HG02852 (cell line): ENCODE results near the gene TPCN1.

Experiments used
- ATAC-seq: cut with Tn5 transposase; IDR thresholded peaks from one replicate; pipeline ENCODE4 v1.9.1; 2021; ENCODE audit warnings: mild to moderate bottlenecking, moderate library complexity; ENCODE audit not compliant: unreplicated experiment

The TPCN1 gene

GRCh38 chr12:113239811-113240331, 18.6 kb downstream of the TPCN1 start:
- no peak for ATAC-seq

GRCh38 chr12:113240395-113240794, 19.1 kb downstream of the TPCN1 start:
- ATAC-seq = no peak

- no peak for ATAC-seq
These were observed 20.1 kb downstream of the TPCN1 start for GRCh38 chr12:113241191-113242025.

GRCh38 chr12:113242026-113242418, 20.8 kb downstream of the TPCN1 start:
- no peak for ATAC-seq

DNA sequence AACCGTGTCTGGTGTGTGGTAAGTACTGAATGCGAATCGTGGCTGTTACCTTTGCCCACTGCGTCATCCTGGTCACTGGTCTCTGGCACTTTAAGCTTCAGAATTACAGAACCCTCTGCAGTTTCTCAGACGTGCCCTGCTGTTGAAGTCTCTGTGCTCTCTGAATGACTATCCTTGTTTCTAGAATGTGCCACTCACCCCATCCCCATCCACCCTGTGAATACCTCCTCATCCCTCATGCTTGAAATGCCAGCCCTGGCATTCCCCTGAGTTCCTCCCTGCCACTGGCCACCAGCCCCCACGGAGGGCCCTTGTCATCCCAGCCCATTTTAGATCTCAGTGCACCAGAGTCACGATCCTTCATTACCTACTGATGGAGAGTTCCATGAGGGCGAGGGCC, 21.3 kb downstream of the TPCN1 start:
- ATAC-seq = no peak

- ATAC-seq = no peak
These were observed 22.8 kb downstream of the TPCN1 start for GRCh38 chr12:113244047-113244460.

- ATAC-seq = no peak
These were observed 23.3 kb downstream of the TPCN1 start for GRCh38 chr12:113244478-113244958.

DNA sequence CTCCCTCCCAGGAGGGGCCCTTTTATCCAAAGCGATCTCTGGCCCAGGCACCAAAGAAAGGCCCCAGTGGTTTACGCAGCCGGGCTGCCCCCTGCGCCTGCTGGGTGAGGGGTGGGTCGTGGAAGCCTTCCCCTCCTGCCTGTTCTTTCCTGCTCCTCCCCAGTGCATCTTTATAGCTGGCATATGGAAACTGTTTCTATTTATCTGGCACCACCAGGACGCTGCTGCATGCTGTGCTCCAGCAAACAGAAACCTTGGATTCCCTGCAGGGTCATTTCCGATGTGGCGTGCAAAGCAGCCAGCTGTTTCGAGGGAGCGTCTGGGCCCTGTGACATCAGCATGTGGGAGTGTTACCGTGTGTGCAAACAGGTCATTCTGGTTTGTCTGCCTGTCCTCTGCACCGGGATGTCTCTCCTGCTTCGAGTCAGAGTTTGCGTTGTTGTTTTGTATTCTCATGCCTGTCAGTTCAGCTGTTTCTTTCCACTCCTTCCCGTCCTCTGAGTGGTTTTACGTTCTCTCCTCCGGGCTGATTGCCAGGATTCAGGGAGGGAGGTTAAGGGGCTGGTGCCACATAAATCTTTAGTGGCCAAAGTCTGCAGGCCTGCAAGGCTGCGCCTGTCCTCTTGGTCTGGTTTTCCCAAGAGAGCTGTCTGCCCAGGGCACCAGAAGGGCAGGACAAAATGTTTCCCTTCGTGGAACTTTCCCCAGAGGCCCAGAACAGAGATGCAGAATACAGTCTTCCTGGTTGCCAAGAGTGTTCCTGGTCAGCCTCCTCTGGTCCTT, 24.6 kb downstream of the TPCN1 start:
- no peak for ATAC-seq

GRCh38 chr12:113246478-113247122, 25.3 kb downstream of the TPCN1 start:
- no peak for ATAC-seq

DNA sequence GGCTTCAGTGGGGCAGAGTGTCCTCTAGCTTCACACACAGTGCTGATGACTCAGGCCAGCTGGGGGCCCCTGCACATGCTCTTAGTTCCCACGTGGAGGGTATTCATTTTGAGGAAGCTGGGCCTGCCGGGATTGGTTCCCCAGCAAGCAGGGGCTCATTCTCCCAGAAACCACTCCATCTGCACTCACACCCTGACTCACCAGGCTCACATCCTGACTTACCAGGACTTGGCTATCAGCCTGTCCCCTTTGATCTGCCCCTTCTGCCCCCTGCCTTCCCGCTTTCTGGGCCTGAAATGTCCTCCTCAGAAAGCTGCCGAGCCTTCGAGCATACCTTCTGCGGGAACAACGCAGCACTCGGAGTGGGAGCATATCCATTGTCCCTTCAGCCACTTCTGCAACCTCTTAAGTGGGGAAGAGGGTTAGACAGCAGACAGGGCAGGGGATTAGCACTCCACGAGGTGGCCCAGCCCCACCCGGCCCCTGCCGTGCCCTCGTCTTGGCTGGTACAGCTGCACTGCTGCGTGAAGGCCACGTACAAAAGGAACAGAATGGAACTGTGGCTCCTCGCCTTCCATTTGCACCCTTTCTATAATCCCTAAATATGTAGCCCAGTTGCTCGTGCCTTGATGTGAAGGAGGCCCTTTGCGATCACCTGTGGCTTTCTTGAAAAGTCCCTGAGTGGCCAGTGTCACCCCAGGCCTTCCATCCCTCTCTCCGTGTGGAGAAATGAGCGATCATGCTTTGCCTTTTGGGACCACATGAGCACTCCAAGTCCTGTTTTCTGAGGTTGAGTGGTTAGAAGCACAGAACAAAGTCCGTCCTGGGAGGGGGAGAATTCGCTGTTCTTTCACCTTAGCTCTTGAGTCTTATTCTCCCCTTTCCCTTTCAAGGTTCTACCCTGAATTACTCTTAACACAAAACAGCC, 26.1 kb downstream of the TPCN1 start:
- no peak for ATAC-seq

- no peak for ATAC-seq
These were observed 27.0 kb downstream of the TPCN1 start for GRCh38 chr12:113248051-113248825.

- no peak for ATAC-seq
These were observed 27.7 kb downstream of the TPCN1 start for GRCh38 chr12:113248842-113249435.

GRCh38 chr12:113249546-113249945, 28.3 kb downstream of the TPCN1 start:
- ATAC-seq = no peak

DNA sequence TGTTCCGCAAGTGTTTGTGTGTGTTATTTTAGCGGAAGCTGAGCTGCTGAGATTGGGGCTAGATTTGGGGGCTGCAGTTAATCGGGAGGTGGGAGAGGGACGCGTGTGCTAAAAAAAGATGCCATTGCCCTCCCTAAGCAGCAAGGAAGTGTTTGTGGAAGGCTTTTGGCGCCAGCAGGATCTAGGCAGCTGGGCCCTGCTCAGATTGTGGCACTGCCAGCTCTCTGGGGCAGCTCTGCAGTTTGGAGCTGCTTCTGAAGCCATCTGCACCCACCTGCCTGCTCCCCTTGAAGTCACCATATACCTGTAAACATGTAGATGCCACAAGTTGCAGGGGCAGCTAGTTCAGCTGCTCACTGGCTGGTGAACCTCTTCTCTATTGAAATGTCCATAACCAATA, 28.8 kb downstream of the TPCN1 start:
- ATAC-seq = no peak

- ATAC-seq = no peak
These were observed 30.3 kb downstream of the TPCN1 start for GRCh38 chr12:113251404-113252070.

- ATAC-seq = no peak
These were observed 31.2 kb downstream of the TPCN1 start for GRCh38 chr12:113252494-113252893.

DNA sequence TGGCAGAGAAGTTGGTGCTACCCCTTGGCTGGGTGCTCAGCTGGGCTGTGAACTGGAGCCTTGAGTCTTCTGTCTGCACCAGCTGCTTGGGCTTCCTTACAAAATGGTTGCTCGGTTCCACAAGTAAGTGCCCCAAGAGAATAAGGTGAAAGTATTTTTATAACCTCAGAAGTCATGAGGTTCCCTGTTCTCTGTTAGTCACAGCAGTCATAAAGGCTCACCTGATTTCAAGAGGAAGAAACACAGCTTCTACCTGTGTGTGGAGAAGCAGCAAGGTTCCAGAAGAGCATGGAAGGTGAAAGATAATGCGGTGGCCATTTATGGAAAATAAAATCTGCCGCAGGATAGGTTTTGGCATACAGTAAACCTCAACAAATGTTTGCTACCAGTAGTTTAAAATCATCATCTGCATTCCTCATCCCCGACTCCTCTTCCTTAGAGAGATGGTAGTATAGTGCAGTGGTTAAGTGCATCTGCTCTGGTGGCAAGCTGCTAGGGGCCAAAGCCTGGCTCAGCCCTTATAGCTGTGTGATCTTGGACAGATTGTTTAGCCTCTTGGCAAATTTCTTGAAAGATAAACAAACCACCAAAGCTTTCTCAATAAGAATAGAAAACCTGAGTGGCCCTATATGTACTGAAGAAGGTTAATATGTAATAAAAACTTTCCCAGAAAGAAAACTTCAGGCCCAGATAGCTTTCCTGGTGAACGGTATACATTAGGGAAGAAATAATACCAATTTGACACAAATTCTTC, 32.4 kb downstream of the TPCN1 start:
- ATAC-seq = no peak

DNA sequence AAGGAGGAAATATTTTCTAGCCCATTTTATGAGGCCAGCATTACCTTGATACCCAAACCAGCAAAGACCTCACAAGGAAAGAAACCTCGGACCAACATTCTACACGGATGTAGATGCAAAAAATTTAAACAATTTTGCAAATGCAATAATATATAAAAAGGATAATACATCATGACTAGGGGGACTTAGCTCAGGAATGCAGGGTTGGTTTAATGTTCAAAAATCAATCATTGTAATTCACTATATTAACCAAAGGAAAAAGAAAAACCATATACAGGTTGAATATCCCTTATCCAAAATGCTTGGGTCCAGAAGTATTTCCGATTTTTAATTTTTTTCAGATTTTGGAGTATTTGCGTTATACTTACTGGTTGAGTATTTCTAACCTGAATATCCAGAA, 33.0 kb downstream of the TPCN1 start:
- no peak for ATAC-seq
